Colonic mucosa (tissue), 4 donors: ENCODE data around the gene MORN1. TPM values are rescaled to one million over a fixed set of nuclear protein-coding genes. Genes with fewer than 3 reads are reported as not detected.
A peak's percentile ranks its signal among the peaks of the same experiment; 100 is the strongest.

Source experiments
- DNase-seq: peaks from one replicate; pipeline ENCODE4 v3.0.0-alpha.2; 2020
- H3K27ac ChIP-seq: fragments of 200-600 bp; one replicate; pipeline ENCODE4 v1.8.0; 2021
- H3K27me3 ChIP-seq: fragments of 200-600 bp; one replicate; pipeline ENCODE4 v1.8.0; 2021
- H3K36me3 ChIP-seq: fragments of 200-600 bp; one replicate; pipeline ENCODE4 v1.8.0; 2021
- H3K4me1 ChIP-seq: fragments of 200-600 bp; one replicate; pipeline ENCODE4 v1.8.0; 2021; ENCODE audit warnings: mild to moderate bottlenecking
- H3K4me3 ChIP-seq: fragments of 200-600 bp; one replicate; pipeline ENCODE4 v1.8.0; 2021
- H3K9ac ChIP-seq, 2 donors: one replicate each; pipeline ENCODE4 v1.7.0; 2013; ENCODE audit warnings: control low read depth in 2 of 2, low read depth in 2 of 2, low read length in 2 of 2
- H3K9me3 ChIP-seq: fragments of 200-600 bp; one replicate; pipeline ENCODE4 v1.8.0; 2021
- CTCF ChIP-seq: fragments of 200-600 bp; IDR thresholded peaks from one replicate; pipeline ENCODE4 v1.8.0; 2022; ENCODE audit warnings: antibody characterized with exemption, mild to moderate bottlenecking
- intact Hi-C: fragments of 100-400 bp; cut with DNase I; formaldehyde crosslinking; loops from one replicate; pipeline ENCODE4 v1.14.1; 2022
- total RNA-seq, 2 donors: library from RNA; stranded (reverse); fragmentation: NEBNext Ultra II Directional in 1 of 2; extraction: Animal tissue kit (Norgen Biotek cat#: 25700) in 1 of 2; gene quantifications; one replicate each; pipeline ENCODE4 v1.2.1, GENCODE V29; 2021
- donor health status: healthy.
- donor health status: DM: no; HTN: no; CAD: no.
- donor health status: DM: no; HTN: no; CAD: no.

Gene MORN1
- total RNA-seq, 2 donors from 2014 or later, result 11.3 to 18.9 TPM

GRCh38 chr1:2381741-2382620, 9.4 kb downstream of the MORN1 start:
- peak; percentile 82 for TF ChIP-seq CTCF
- intact Hi-C loops, result loop anchor here (1.0 kb wide), 1 partner anchor 187 kb away; no protein-coding TSS in a partner anchor
- H3K9ac ChIP-seq, result no peak overlapping the region
- no peaks in the 10 kb centered on the region for H3K4me1 ChIP-seq
- H3K27ac ChIP-seq, result no peak overlapping the region
- no peaks in the 10 kb centered on the region for H3K36me3 ChIP-seq
- peak; percentile 76 for DNase-seq
- no peaks in the 10 kb centered on the region for H3K27me3 ChIP-seq
- H3K4me3 ChIP-seq, result no peak overlapping the region
- no peaks in the 10 kb centered on the region for H3K9me3 ChIP-seq

GRCh38 chr1:2380816-2381591, 10.3 kb downstream of the MORN1 start:
- H3K9me3 ChIP-seq, result no peaks in the 10 kb centered on the region
- no peak overlapping the region for H3K9ac ChIP-seq
- H3K36me3 ChIP-seq, result no peaks in the 10 kb centered on the region
- H3K27me3 ChIP-seq, result no peaks in the 10 kb centered on the region
- H3K4me3 ChIP-seq, result no peak overlapping the region
- no peak for DNase-seq
- H3K4me1 ChIP-seq, result no peaks in the 10 kb centered on the region
- H3K27ac ChIP-seq, result no peak overlapping the region
- intact Hi-C loops, result loop anchor here (1.0 kb wide), 1 partner anchor 186 kb away; no protein-coding TSS in a partner anchor
- TF ChIP-seq CTCF, result no peak

- Histone ChIP-seq H3K9me3 (no peaks in the 10 kb centered on the region), H3K4me1 (no peaks in the 10 kb centered on the region), H3K4me3 (no peak overlapping the region), H3K9ac (no peak overlapping the region), H3K27me3 (no peaks in the 10 kb centered on the region), H3K36me3 (no peaks in the 10 kb centered on the region), H3K27ac (no peak overlapping the region)
- no peak for DNase-seq
- no peak for TF ChIP-seq CTCF
- intact Hi-C loops, result no loop called here
These were observed 11.5 kb downstream of the MORN1 start for GRCh38 chr1:2379733-2380404.

- H3K36me3 ChIP-seq, result no peaks in the 10 kb centered on the region
- H3K9ac ChIP-seq, result no peak overlapping the region
- no peaks in the 10 kb centered on the region for H3K9me3 ChIP-seq
- no peaks in the 10 kb centered on the region for H3K4me1 ChIP-seq
- TF ChIP-seq CTCF, result no peak
- no peak for DNase-seq
- H3K27ac ChIP-seq, result no peak overlapping the region
- intact Hi-C loops, result no loop called here
- H3K4me3 ChIP-seq, result no peak overlapping the region
- no peaks in the 10 kb centered on the region for H3K27me3 ChIP-seq
These were observed 12.2 kb downstream of the MORN1 start for GRCh38 chr1:2378956-2379732.

- Histone ChIP-seq H3K36me3 (no peaks in the 10 kb centered on the region), H3K9ac (no peak overlapping the region), H3K27ac (no peak overlapping the region), H3K4me3 (no peak overlapping the region), H3K4me1 (no peaks in the 10 kb centered on the region), H3K9me3 (no peaks in the 10 kb centered on the region), H3K27me3 (no peaks in the 10 kb centered on the region)
- intact Hi-C loops, result no loop called here
- no peak for TF ChIP-seq CTCF
- DNase-seq, result no peak
These were observed 12.9 kb downstream of the MORN1 start for GRCh38 chr1:2378441-2378851.
